GM12878 (cell line): Measurements from ENCODE around the gene C1S. TPM values are rescaled to one million over a fixed set of nuclear protein-coding genes. Genes with fewer than 3 reads are reported as not detected.

Experiments
- ASH2L ChIP-seq: fragments of 300-600, 200-600 bp; sonication (generic); IDR thresholded peaks from 2 replicates; pipeline ENCODE4 v1.6.1; 2017; ENCODE audit warnings: low read depth, mild to moderate bottlenecking, borderline replicate concordance
- EGR1 ChIP-seq, 2 experiments: IDR thresholded peaks; 1 replicate in 1 of 2; 2 replicates in 1 of 2; pipeline ENCODE4 v1.6.1; 2011 to 2012; ENCODE audit warnings: low read depth in 2 of 2, low read length in 2 of 2, borderline replicate concordance in 1 of 2, mild to moderate bottlenecking in 1 of 2, moderate library complexity in 1 of 2
- ESRRA ChIP-seq: IDR thresholded peaks from 2 replicates; pipeline ENCODE4 v1.6.1; 2012; ENCODE audit warnings: mild to moderate bottlenecking, low read length, improper control_type of control experiment
- FOS ChIP-seq: IDR thresholded peaks from 3 replicates; pipeline ENCODE4 v1.6.1; 2011; ENCODE audit warnings: borderline replicate concordance; ENCODE audit not compliant: insufficient read length; ENCODE audit errors: extremely low read depth
- FOXM1 ChIP-seq: IDR thresholded peaks from 2 replicates; pipeline ENCODE4 v1.6.1; 2012; ENCODE audit warnings: low read depth, mild to moderate bottlenecking, inconsistent platforms, low read length, moderate library complexity
- HDAC2 ChIP-seq: fragments of 200-600 bp; sonication (generic); IDR thresholded peaks from 2 replicates; pipeline ENCODE4 v1.6.1; 2017
- IKZF1 ChIP-seq: fragments of 450-650 bp; conservative IDR thresholded peaks from 2 replicates; pipeline ENCODE4 v1.6.1; 2017; ENCODE audit warnings: antibody characterized with exemption, mild to moderate bottlenecking
- PKNOX1 ChIP-seq: fragments of 450-650 bp; IDR thresholded peaks from 2 replicates; pipeline ENCODE4 v1.6.1; 2016; ENCODE audit warnings: mild to moderate bottlenecking
- RFX5 ChIP-seq: IDR thresholded peaks from 2 replicates; pipeline ENCODE4 v1.6.1; 2011; ENCODE audit warnings: low read depth, low read length, improper control_type of control experiment
- SIX5 ChIP-seq: IDR thresholded peaks from 2 replicates; pipeline ENCODE4 v1.6.1; 2011; ENCODE audit warnings: mild to moderate bottlenecking, low read depth, low read length, moderate library complexity; ENCODE audit not compliant: severe bottlenecking
- YBX1 ChIP-seq: fragments of 450-650 bp; IDR thresholded peaks from 2 replicates; pipeline ENCODE4 v1.6.1; 2016; ENCODE audit warnings: antibody characterized with exemption
- polyA plus RNA-seq, 11 experiments: library from polyadenylated mRNA; depleted of rRNA in 4 of 11; unstranded in 6 of 11; stranded (reverse) in 5 of 11; fragments of >200 nt; fragmentation: Nextera tagmentation in 4 of 11; fragmentation: Illumina TruSeq in 1 of 11; extraction: Ambion mirVana in 4 of 11; extraction: Trizol in 1 of 11; gene quantifications; 1 replicate in 1 of 11; 2 replicates in 10 of 11; pipeline versions ENCODE4 v1.2.1 to v1.2.3, GENCODE V29; 2011 to 2016; ENCODE audit warnings: inconsistent platforms in 2 of 11, missing spikeins in 2 of 11, low read depth in 1 of 11
- total RNA-seq, 4 experiments: library from RNA; depleted of rRNA in 3 of 4; stranded (reverse); fragments of >200 nt in 3 of 4; fragmentation: Illumina TruSeq in 1 of 4; extraction: Trizol in 1 of 4; gene quantifications; 2 replicates each; pipeline versions ENCODE4 v1.2.1 to v1.2.3, GENCODE V29; 2013 to 2021
- TF ChIP-seq, protein P1 (sequence below): fragments of 450-650 bp; IDR thresholded peaks from 2 replicates; pipeline ENCODE4 v1.6.1; 2017; ENCODE audit warnings: mild to moderate bottlenecking, low read depth, inconsistent platforms; ENCODE audit not compliant: poor library complexity, severe bottlenecking
- TF ChIP-seq, protein P2 (sequence below): IDR thresholded peaks from 2 replicates; pipeline ENCODE4 v1.6.1; 2012; ENCODE audit warnings: mild to moderate bottlenecking, low read depth, low read length
- TF ChIP-seq, protein P3 (sequence below): IDR thresholded peaks from 2 replicates; pipeline ENCODE4 v1.6.1; 2012; ENCODE audit warnings: low read length, inconsistent platforms
- TF ChIP-seq, protein P4 (sequence below): fragments of 150-350 bp; IDR thresholded peaks from 2 replicates; pipeline ENCODE4 v1.6.1; 2014; ENCODE audit warnings: mild to moderate bottlenecking, low read depth, low read length

C1S gene
- total and polyA plus RNA-seq, 10 of the 15 experiments (the other 5 are each of a cell fraction or from before 2014, with no cell fraction given): 0.10 to 1.4 (median 0.42) TPM

DNA sequence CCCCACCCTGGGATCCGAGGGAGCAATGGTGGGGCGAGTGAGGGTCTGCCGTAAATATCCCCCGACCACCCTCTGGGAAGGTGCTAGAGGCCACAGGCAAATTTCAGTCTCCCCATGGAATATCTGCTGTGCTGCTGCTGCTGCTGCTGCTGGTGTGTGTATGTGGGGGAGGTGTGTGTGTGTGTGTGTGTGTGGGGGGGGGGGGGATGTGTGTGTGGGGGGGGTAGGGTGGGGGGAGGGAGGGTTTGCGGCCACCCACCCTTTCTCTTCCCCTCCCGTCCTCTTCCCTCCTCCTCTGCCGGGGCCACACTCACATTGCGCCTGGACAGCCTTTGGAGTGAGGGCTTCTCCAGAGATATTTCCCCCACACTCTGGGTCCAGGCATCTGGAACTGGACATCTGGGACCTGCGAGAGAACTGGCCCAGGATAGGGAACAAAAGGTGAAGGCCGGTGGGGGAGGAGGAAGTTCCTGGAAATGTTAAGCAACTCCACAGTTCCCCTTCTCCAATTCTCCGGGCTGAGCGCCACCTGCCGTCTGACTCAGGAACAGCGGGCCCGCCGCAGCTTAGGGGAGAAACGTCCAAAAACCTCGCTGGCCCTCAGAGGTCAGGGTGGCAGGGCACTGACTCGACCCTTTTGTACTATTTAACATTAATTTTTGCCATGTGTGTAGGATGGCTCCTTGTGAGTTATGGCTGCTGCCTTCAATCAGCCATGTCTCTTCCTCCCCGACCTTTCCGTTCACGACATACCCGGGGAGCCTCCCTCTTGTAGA, 48.5 kb downstream of the C1S start, which contains the start of gene C1RL (continued):
- TF ChIP-seq, protein P1, sequence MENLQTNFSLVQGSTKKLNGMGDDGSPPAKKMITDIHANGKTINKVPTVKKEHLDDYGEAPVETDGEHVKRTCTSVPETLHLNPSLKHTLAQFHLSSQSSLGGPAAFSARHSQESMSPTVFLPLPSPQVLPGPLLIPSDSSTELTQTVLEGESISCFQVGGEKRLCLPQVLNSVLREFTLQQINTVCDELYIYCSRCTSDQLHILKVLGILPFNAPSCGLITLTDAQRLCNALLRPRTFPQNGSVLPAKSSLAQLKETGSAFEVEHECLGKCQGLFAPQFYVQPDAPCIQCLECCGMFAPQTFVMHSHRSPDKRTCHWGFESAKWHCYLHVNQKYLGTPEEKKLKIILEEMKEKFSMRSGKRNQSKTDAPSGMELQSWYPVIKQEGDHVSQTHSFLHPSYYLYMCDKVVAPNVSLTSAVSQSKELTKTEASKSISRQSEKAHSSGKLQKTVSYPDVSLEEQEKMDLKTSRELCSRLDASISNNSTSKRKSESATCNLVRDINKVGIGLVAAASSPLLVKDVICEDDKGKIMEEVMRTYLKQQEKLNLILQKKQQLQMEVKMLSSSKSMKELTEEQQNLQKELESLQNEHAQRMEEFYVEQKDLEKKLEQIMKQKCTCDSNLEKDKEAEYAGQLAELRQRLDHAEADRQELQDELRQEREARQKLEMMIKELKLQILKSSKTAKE: no peak
- TF ChIP-seq EGR1 (IDR thresholded peaks at IDR 0.05; ENCODE audit: borderline replicate concordance in 1 of 2, low read depth in 2 of 2, low read length in 2 of 2) (peak in 1 of 2 experiments; percentile 40; a peak in 1 of 3 replicates), HDAC2 (no peak), ASH2L (no peak), PKNOX1 (no peak), IKZF1 (peak; percentile 81; the same call in 1 of the 2 replicates), FOXM1 (no peak), FOS (no peak), RFX5 (no peak), YBX1 (no peak), ESRRA (no peak), SIX5 (no peak)
- TF ChIP-seq, protein P2, sequence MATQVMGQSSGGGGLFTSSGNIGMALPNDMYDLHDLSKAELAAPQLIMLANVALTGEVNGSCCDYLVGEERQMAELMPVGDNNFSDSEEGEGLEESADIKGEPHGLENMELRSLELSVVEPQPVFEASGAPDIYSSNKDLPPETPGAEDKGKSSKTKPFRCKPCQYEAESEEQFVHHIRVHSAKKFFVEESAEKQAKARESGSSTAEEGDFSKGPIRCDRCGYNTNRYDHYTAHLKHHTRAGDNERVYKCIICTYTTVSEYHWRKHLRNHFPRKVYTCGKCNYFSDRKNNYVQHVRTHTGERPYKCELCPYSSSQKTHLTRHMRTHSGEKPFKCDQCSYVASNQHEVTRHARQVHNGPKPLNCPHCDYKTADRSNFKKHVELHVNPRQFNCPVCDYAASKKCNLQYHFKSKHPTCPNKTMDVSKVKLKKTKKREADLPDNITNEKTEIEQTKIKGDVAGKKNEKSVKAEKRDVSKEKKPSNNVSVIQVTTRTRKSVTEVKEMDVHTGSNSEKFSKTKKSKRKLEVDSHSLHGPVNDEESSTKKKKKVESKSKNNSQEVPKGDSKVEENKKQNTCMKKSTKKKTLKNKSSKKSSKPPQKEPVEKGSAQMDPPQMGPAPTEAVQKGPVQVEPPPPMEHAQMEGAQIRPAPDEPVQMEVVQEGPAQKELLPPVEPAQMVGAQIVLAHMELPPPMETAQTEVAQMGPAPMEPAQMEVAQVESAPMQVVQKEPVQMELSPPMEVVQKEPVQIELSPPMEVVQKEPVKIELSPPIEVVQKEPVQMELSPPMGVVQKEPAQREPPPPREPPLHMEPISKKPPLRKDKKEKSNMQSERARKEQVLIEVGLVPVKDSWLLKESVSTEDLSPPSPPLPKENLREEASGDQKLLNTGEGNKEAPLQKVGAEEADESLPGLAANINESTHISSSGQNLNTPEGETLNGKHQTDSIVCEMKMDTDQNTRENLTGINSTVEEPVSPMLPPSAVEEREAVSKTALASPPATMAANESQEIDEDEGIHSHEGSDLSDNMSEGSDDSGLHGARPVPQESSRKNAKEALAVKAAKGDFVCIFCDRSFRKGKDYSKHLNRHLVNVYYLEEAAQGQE: no peak
- TF ChIP-seq, protein P3, sequence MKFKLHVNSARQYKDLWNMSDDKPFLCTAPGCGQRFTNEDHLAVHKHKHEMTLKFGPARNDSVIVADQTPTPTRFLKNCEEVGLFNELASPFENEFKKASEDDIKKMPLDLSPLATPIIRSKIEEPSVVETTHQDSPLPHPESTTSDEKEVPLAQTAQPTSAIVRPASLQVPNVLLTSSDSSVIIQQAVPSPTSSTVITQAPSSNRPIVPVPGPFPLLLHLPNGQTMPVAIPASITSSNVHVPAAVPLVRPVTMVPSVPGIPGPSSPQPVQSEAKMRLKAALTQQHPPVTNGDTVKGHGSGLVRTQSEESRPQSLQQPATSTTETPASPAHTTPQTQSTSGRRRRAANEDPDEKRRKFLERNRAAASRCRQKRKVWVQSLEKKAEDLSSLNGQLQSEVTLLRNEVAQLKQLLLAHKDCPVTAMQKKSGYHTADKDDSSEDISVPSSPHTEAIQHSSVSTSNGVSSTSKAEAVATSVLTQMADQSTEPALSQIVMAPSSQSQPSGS: no peak
- TF ChIP-seq, protein P4, sequence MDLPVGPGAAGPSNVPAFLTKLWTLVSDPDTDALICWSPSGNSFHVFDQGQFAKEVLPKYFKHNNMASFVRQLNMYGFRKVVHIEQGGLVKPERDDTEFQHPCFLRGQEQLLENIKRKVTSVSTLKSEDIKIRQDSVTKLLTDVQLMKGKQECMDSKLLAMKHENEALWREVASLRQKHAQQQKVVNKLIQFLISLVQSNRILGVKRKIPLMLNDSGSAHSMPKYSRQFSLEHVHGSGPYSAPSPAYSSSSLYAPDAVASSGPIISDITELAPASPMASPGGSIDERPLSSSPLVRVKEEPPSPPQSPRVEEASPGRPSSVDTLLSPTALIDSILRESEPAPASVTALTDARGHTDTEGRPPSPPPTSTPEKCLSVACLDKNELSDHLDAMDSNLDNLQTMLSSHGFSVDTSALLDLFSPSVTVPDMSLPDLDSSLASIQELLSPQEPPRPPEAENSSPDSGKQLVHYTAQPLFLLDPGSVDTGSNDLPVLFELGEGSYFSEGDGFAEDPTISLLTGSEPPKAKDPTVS: no peak
